Vagina (tissue), 2 donors: ENCODE data around the gene TADA2A. TPM values are rescaled to one million over a fixed set of nuclear protein-coding genes. Genes with fewer than 3 reads are reported as not detected.

Experiments
- DNase-seq, 2 donors: peaks; one replicate each; pipeline ENCODE4 v3.0.0-alpha.2; 2017; ENCODE audit errors: extremely low spot score in 2 of 2
- H3K27ac ChIP-seq: fragments of 200-600 bp; sonication (generic); one replicate; pipeline ENCODE4 v1.5.1; 2019
- H3K27me3 ChIP-seq: fragments of 200-600 bp; sonication (generic); one replicate; pipeline ENCODE4 v1.5.1; 2019
- H3K36me3 ChIP-seq, 2 donors: fragments of 200-600 bp; sonication (generic); one replicate each; pipeline ENCODE4 v1.5.1; 2017 to 2019
- H3K4me1 ChIP-seq: fragments of 200-600 bp; sonication (generic); one replicate; pipeline ENCODE4 v1.5.1; 2019
- H3K4me3 ChIP-seq, 2 donors: fragments of 200-600 bp; sonication (generic); 1 replicate in 1 of 2; 2 replicates in 1 of 2; pipeline ENCODE4 v1.5.1; 2016 to 2019
- H3K9me3 ChIP-seq: fragments of 200-600 bp; sonication (generic); one replicate; pipeline ENCODE4 v1.5.1; 2019
- POLR2A ChIP-seq, 2 donors: fragments of 450-650 bp; IDR thresholded peaks; one replicate each; pipeline ENCODE4 v1.6.1; 2017; ENCODE audit warnings: antibody characterized with exemption in 2 of 2, mild to moderate bottlenecking in 2 of 2, moderate library complexity in 2 of 2
- POLR2AphosphoS5 ChIP-seq, 2 donors: sonication (generic); formaldehyde crosslinking; IDR thresholded peaks; one replicate each; pipeline ENCODE4 v1.9.0; 2017; ENCODE audit warnings: antibody characterized with exemption in 2 of 2, mild to moderate bottlenecking in 2 of 2, low read depth in 1 of 2; ENCODE audit not compliant: insufficient read depth in 1 of 2
- intact Hi-C: fragments of 100-400 bp; cut with DNase I; formaldehyde crosslinking; loops from one replicate; pipeline ENCODE4 v1.15.1; 2023
- total RNA-seq: library from RNA; depleted of rRNA; stranded (reverse); fragments of >200 nt; gene quantifications from one replicate; pipeline ENCODE4 v1.2.3, GENCODE V29; 2016
- TF ChIP-seq, protein P1 (sequence below), 3 experiments: fragments of 450-650 bp in 2 of 3; fragments of 200-600 bp in 1 of 3; sonication (generic) in 1 of 3; IDR thresholded peaks; one replicate each; pipeline ENCODE4 v1.5.1; 2017 to 2019; ENCODE audit warnings: antibody characterized with exemption in 3 of 3, mild to moderate bottlenecking in 2 of 3, moderate library complexity in 2 of 3

The TADA2A gene
- 44.2 TPM for total RNA-seq

- intact Hi-C loops: no loop called here
- Histone ChIP-seq H3K36me3 (peaks cover 0 to 7% of the 10 kb centered on the region in 2 donors), H3K9me3 (no peaks in the 10 kb centered on the region), H3K4me3 (peak within 1 kb of the TSS; percentile 62 to 95), H3K27me3 (no peaks in the 10 kb centered on the region), H3K27ac (peak within 1 kb of the TSS; percentile 79), H3K4me1 (peaks cover 30% of the 10 kb centered on the region)
- TF ChIP-seq, protein P1, sequence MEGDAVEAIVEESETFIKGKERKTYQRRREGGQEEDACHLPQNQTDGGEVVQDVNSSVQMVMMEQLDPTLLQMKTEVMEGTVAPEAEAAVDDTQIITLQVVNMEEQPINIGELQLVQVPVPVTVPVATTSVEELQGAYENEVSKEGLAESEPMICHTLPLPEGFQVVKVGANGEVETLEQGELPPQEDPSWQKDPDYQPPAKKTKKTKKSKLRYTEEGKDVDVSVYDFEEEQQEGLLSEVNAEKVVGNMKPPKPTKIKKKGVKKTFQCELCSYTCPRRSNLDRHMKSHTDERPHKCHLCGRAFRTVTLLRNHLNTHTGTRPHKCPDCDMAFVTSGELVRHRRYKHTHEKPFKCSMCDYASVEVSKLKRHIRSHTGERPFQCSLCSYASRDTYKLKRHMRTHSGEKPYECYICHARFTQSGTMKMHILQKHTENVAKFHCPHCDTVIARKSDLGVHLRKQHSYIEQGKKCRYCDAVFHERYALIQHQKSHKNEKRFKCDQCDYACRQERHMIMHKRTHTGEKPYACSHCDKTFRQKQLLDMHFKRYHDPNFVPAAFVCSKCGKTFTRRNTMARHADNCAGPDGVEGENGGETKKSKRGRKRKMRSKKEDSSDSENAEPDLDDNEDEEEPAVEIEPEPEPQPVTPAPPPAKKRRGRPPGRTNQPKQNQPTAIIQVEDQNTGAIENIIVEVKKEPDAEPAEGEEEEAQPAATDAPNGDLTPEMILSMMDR (IDR thresholded peaks at IDR 0.05): peak in 1 of 3 experiments; percentile 10
- peak in 1 of 2 donors; percentile 35 for TF ChIP-seq POLR2A (IDR thresholded peaks at IDR 0.05)
- TF ChIP-seq POLR2AphosphoS5 (IDR thresholded peaks at IDR 0.05; ENCODE audit: insufficient read depth in 1 of 2, low read depth in 1 of 2): peak in 1 of 2 donors; percentile 22
- DNase-seq: peak in 1 of 2 donors; percentile 90
Observed at GRCh38 chr17:37406635-37407461, at the start of gene TADA2A, which contains the start of gene ACACA. TSS of gene TADA2A (plus strand) at chr17:37406886. CDS start at chr17:37411366, 4,480 bp downstream. TSS of gene ACACA (minus strand) at chr17:37406836. CDS start at chr17:37406299, 537 bp downstream.

DNA sequence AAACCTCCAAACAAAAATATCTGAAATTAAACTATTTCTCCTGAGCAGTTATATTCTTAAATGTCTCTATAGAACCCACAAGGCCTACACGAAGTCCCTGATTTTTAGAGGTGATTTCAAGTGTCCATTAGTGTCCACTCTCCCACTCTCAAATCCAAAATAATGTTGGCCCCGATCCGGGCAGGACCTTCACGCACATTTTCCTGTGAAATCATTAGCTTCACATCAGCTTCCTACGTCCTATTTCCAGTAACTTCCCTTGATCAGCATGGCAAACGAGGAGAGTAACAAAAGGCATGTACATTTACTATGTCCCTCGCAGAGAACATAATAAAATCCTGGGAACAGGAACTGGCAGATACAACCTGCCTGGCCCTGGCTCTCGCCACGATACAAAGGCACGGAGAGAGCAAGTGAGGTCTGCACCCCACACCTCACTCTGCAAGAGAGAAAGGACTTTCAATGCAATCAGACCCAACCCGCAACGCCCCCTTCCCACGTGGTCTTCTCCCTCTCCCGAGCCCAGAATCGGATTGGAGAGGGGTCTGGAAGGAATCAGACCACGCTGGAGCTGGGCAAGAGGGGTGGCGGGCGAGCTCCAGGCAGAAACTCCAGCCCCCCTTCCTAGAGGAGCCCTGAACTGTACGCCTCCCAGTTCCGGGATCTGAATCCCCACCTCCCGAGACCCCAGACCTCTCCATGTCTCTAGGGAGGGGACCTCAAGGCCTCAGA lies 48.4 kb upstream of the TADA2A start:
- intact Hi-C loops: no loop called here
- Histone ChIP-seq H3K9me3 (no peaks in the 10 kb centered on the region), H3K27me3 (no peaks in the 10 kb centered on the region), H3K36me3 (no peaks in the 10 kb centered on the region), H3K4me3 (peak overlapping the region; percentile 67 to 70), H3K27ac (peak overlapping the region; percentile 93), H3K4me1 (peaks cover 32% of the 10 kb centered on the region)
- peak in 1 of 2 donors; percentile 89 for DNase-seq
- TF ChIP-seq POLR2A (IDR thresholded peaks at IDR 0.05) (no peak), POLR2AphosphoS5 (IDR thresholded peaks at IDR 0.05; ENCODE audit: insufficient read depth in 1 of 2, low read depth in 1 of 2) (no peak)
- TF ChIP-seq, protein P1 (IDR thresholded peaks at IDR 0.05): no peak

GRCh38 chr17:37358830-37359681 lies 47.6 kb upstream of the TADA2A start:
- peak; percentile 95 to 96 for DNase-seq
- Histone ChIP-seq H3K9me3 (no peaks in the 10 kb centered on the region), H3K4me1 (peaks cover 32% of the 10 kb centered on the region), H3K4me3 (peak overlapping the region; percentile 67 to 70), H3K27ac (peak overlapping the region; percentile 93), H3K27me3 (no peaks in the 10 kb centered on the region), H3K36me3 (no peaks in the 10 kb centered on the region)
- peak in 1 of 2 donors; percentile 77 for TF ChIP-seq POLR2AphosphoS5 (IDR thresholded peaks at IDR 0.05; ENCODE audit: insufficient read depth in 1 of 2, low read depth in 1 of 2)
- peak in 1 of 2 donors; percentile 35 for TF ChIP-seq POLR2A (IDR thresholded peaks at IDR 0.05)
- TF ChIP-seq, protein P1 (IDR thresholded peaks at IDR 0.05): peak in 1 of 3 experiments; percentile 4
- intact Hi-C loops: no loop called here

GRCh38 chr17:37359682-37360188 lies 47.0 kb upstream of the TADA2A start:
- Histone ChIP-seq H3K4me1 (peaks cover 32% of the 10 kb centered on the region), H3K27ac (peak overlapping the region; percentile 93), H3K9me3 (no peaks in the 10 kb centered on the region), H3K4me3 (peak overlapping the region; percentile 67 to 70), H3K27me3 (no peaks in the 10 kb centered on the region), H3K36me3 (no peaks in the 10 kb centered on the region)
- DNase-seq: peak in 1 of 2 donors; percentile 89
- intact Hi-C loops: no loop called here
- TF ChIP-seq POLR2A (IDR thresholded peaks at IDR 0.05) (no peak), POLR2AphosphoS5 (IDR thresholded peaks at IDR 0.05; ENCODE audit: insufficient read depth in 1 of 2, low read depth in 1 of 2) (no peak)
- TF ChIP-seq, protein P1 (IDR thresholded peaks at IDR 0.05): no peak
